Esophagus mucosa (tissue), 1 donor: ENCODE data around the gene HOXD11. TPM values are rescaled to one million over a fixed set of nuclear protein-coding genes. Genes with fewer than 3 reads are reported as not detected.

ENCODE experiments used
- ATAC-seq: fragments of 200-7000 bp; cut with Tn5 transposase; one replicate; pipeline ENCODE4 v1.9.1; 2020
- total RNA-seq: library from RNA; stranded (reverse); gene quantifications from one replicate; pipeline ENCODE4 v1.2.4, GENCODE V29; 2023
- donor health status: DM: yes; HTN: yes; CAD: no.

Gene HOXD11
- total RNA-seq, 1 donor from 2014 or later, result not detected

DNA sequence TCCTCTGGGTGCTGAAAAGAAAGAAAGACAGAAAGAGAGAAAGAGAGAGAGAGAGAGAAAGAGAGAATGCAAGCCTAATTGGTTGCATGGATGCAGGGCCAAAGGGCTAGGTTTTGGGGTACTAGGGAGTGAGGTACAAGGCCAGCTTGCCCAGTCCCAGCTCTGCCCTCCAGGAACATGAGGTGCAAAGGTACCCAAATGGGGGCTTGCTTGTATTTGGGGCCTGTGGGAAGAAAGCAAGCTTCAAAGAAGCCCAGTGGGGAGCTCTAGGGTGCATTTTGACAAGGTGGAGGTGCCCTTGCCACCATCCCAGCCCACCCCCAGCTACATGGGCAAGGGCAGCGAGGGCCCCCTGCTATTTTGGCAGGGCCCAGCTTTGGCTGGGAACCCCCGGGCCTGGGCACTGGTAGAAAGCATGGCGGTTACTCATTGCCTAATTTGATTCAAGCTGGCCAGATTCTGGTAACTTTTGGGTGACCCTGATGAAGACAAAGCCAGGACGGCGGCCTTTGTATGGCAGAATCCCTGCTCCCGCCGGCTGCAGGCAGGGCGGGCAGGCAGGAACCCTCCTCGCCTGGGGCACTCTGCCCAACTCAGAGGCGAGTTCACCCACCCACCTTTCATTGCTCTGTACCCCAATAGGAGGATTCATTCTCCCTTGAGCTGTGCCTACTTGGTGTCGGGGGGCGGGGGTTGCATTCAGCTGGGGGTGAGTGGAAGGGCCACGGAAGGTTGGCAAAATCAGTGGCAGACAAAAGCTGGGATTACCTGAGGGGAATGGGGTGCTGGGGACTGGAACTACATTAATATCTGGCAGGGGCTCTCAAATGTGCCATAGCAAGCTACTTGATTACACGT, 43.7 kb downstream of the HOXD11 start:
- no peak for ATAC-seq

- no peak for ATAC-seq
Observed at GRCh38 chr2:176151442-176152287, 44.6 kb downstream of the HOXD11 start, which contains the start of gene HOXD4. HOXD4 (plus strand) TSS chr2:176151550; CDS start chr2:176151634, 84 bp downstream.

- no peak for ATAC-seq
Observed at GRCh38 chr2:176152350-176153181, 45.5 kb downstream of the HOXD11 start.

DNA sequence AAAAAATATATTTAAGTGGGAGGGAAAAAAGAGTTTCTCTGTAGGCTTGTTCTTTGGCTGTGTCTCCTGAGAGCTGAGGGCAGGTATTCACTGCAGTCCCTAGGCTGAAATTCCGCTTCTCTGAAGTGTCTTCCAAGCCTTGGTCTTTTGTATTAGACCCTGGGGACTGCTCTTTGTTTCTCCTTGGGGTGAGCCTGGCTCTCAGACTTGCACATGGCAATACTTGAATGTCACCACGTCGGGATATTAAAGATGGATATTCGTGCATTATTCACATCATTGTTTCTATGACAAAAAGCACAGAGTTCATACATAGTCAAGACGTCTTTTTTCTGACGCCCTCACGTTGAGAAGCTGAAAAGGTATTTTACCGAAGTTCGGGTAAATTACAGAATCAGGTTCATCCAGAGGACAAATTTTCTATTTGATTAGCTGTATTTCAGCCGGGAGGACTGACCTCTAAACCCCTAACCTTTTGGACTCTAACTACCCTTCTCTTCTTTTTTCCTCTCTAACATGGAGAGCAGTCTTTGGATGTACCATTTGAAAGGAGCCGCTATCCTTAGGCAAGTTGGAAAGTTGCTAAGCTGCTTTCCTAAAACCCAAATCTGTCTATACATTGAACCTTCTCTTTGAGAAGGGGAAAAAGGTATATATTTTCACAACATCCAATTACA, 47.6 kb downstream of the HOXD11 start:
- no peak for ATAC-seq

DNA sequence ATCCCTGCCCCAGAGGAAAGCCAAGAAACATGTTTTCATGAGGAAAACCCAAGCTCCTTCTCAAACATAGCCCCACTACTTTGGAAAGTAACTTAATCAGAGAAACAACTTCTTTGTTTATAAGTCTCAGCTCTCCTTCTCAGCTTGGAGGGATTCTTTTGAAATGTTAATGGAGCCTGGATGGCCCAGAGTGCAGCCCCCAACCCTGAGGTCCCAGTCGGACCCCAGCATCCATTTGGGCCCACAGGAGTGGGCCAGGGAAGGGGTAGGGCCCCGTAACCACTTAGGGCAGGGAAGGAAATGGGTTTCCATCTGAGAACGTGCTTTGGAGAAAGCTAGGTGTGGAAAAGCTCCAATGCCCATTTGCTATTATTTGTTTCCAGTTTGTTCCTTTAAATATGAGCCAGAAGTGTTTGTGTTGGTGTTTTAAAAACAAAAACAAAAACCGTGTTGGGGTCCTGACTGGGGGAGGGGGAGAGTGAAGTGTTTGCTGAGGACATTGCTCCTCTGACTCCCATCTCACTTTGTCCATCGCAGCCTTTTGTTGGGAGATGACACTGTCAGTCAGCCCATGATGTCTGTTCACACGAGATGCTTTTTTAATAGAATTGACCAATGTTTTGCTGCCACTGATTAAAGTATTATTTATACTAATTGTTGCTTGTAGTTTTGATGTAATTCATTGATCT, 48.4 kb downstream of the HOXD11 start:
- ATAC-seq, result no peak

GRCh38 chr2:176156301-176156806, 49.3 kb downstream of the HOXD11 start:
- ATAC-seq, result no peak

DNA sequence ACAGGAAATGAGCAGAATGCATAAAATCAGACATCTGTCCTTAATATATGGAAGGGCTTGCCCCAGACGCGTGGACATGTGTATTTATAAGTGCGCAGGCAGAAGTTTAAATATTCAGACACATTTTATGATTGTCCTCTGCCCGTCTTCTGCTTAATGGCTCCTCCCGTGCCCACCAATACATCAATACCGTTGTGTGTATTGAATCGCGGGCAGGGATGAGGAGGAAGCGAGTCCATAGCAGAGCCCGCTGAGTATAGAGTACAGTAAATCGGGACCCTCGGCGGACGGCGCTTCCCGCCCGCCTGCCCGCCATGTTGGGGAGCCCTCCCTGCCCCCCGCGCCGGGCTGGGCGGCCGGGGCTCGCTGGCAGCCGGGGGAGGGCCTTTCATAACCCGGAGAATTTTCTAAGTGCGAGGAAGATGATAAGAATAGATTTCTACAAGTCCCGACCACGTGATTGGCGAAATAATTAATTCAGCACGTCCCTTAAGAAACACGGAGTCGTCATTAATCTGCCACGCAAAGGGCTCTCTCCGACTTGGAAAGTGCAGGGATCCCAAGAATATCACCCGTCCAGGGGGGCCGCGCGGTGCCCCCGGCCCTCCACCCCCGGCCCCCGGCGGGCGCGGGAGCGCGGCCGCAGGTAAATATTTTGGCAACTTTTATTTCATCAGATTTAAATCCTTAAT, 49.9 kb downstream of the HOXD11 start, which contains the start of gene HOXD3:
HOXD3 (plus strand) TSS at position 501 of the 692 bp plus-strand sequence. CDS start 11,808 bp downstream, outside the sequence.
- ATAC-seq, result no peak

DNA sequence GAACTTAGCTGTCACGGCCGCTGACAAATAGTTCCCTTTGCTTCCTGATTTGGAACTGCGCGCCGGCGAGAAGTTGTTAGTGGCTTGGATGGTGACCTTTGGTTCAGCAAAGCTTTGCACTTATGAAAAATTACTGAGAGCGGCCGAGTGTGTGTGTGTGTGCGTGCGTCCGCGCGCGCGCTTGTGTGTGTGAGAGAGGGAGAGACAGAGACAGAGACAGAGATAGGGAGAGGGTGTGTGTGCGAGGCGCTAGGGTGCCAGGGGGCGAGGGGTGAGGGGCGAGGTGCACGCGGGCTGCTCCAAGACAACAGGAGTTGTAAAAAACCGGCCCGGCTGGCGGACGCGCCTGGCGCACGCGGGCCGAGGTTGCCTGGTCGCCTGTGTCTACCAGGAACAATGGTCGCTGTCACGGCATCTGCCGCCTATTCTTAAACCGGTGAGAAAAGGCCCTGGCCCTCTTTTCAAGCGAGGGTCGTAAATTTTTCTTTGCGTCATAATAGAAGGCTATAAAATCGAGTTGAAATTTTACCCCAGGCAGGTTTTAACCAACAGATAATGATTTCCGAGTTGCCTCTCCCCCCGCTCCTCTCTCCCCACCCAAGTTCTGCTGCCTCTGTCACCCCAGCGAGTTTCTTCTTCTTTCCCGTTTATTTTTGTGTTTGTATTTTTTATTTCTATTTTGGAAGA, 50.6 kb downstream of the HOXD11 start:
- ATAC-seq, result no peak

- no peak for ATAC-seq
Observed at GRCh38 chr2:176158186-176158591, 51.1 kb downstream of the HOXD11 start.

DNA sequence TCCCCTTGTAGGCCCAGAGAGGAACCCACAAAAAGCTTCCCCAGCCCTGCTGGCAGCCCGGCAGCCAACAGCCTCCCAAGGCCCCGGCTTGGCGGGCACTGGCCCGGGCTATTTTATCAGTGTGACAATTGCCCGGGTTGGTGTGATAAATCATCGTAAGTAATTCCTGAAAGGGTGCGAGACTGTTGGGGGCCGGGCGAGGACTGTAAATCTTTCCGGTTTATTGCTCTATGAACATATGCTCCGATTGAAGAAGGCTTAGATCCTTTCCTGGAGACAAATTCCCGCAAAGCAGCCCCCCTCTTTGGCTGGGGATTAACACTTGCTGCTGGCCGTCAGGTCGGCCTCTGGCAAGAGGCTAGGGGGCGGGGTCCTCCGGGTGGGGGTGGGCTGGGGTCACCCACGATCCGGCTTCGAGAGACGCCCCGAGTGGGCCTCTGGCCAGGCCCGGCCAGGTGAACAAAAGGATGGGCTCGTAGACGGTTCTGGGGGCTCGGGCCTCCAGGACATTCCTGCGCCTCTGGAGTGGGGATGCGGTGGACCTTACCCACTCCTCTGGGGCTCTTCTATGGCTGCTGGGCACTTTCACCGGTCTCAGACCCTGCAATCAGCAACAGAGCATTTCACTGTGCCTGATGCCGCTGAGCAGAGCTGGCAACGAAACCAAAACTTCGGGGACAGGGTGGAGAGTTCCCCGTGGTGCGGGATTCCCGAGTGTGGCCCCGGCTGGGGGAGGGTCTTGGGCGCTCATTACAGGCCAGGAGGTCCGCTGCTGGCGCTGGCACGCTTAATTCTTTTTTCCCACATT, 52.0 kb downstream of the HOXD11 start:
- ATAC-seq, result no peak

Other genes with a start within 250 kb of the HOXD11 start
- 36.6 TPM for gene LNPK, start 105.0 kb upstream of the HOXD11 start, total RNA-seq
- not detected for gene EVX2, start 23.3 kb upstream of the HOXD11 start, total RNA-seq
- not detected for gene HOXD13, start 14.6 kb upstream of the HOXD11 start, total RNA-seq
- not detected for gene HOXD12, start 7.5 kb upstream of the HOXD11 start, total RNA-seq
- 0.24 TPM for gene HOXD10, start 9.5 kb downstream of the HOXD11 start, total RNA-seq
- gene HOXD9, start 15.4 kb downstream of the HOXD11 start, total RNA-seq, result 1.1 TPM
- 0.88 TPM for gene HOXD8, start 22.4 kb downstream of the HOXD11 start, total RNA-seq
- 0.36 TPM for gene HOXD4, start 44.3 kb downstream of the HOXD11 start, total RNA-seq
- gene HOXD3, start 50.0 kb downstream of the HOXD11 start, total RNA-seq, result 0.52 TPM
- gene HOXD1, start 81.4 kb downstream of the HOXD11 start, total RNA-seq, result 0.16 TPM
- 25.5 TPM for gene MTX2, start 162.2 kb downstream of the HOXD11 start, total RNA-seq